GM19455 (cell line): ENCODE measurements around the gene PFKP.
"Not testable (repeated sequence)": the region's sequence is repeated elsewhere in the genome, so short reads cannot be mapped to it uniquely, and the experiment has no call there.

Source experiments
- ATAC-seq: cut with Tn5 transposase; IDR thresholded peaks from one replicate; pipeline ENCODE4 v1.9.1; 2021; ENCODE audit not compliant: unreplicated experiment

Gene PFKP

DNA sequence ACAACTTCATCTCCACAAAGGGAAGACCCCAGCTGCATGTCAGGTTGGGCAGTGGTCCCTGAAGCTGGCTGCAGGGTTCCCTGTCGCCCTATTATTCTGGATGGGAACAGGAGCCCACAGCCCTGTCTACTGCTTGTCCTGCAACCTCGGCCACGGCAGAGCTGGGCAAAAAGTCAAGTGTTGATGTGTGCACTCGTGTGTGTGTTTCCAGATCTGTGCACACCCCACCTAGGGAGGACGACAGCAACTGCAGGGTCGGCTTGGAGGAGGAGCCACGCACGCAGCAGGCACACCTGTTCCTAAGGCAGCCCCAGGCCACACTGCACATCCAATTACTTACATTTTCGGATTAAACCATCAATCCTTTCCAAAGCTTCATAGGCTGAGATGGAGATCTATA is 81.6 kb downstream of the PFKP start:
- no peak for ATAC-seq

- no peak for ATAC-seq
Measured at GRCh38 chr10:3149918-3150317, 82.6 kb downstream of the PFKP start.

- no peak for ATAC-seq
Measured at GRCh38 chr10:3150366-3150765, 83.0 kb downstream of the PFKP start.

DNA sequence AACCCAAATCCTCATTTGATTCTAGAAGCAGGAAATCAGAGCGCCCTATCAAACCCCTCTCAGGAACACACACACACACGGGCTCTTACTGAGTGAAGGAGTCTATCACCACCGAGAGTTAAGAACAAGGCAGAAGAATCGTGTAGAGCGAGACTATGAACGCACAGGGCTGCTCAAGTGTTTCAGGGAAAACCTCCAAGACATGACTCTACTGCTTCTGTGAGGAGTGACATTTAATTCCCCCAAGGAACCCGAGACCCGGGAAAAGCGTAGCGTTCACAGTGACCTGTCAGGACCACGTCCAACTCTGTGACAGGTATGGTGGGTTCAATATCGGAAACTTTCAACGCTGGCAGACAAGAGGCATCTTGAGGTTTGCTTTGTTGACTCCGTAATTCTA is 83.6 kb downstream of the PFKP start:
- no peak for ATAC-seq

- no peak for ATAC-seq
Measured at GRCh38 chr10:3151889-3152565, 84.7 kb downstream of the PFKP start.

- ATAC-seq: no peak
Measured at GRCh38 chr10:3152566-3152935, 85.2 kb downstream of the PFKP start.

GRCh38 chr10:3154666-3155065 is 87.3 kb downstream of the PFKP start:
- ATAC-seq: no peak

DNA sequence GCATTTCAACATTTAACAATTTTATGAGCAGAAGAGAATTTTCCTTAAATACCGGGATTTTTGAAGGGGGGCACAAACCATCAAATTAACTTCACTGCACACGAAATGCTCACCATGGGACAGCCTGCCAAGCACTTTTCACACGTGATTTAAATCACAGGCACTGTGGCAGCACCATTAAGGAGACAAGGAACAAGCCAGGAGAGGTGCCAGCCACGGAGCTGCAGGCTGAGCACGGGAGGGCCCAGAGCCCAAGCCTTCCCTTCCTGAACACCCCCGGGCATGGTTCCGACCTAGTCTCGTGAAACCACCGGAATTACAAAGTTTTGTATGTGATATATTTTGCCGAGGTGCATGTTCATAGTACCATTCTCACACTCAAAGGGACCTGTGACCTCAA is 91.8 kb downstream of the PFKP start:
- no peak for ATAC-seq

DNA sequence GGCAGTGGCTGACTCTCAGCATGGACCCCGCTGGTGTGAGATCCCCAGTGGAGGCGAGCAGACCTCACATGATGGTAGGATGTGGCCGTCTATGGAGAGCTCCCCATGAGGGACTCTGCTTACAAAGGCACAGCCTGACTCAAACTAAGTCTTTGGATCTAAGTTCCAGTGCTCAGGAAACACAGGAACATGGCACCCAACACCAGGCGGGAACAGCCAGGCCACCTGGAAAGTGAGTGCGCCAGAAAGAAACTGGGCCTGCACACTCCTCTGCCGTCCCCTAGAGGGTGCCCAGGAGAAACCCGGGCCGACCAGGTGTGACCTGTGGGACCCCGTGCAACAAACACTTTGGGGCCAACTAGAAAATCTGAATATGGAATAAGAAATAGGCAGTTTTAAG is 95.2 kb downstream of the PFKP start:
- ATAC-seq: no peak

DNA sequence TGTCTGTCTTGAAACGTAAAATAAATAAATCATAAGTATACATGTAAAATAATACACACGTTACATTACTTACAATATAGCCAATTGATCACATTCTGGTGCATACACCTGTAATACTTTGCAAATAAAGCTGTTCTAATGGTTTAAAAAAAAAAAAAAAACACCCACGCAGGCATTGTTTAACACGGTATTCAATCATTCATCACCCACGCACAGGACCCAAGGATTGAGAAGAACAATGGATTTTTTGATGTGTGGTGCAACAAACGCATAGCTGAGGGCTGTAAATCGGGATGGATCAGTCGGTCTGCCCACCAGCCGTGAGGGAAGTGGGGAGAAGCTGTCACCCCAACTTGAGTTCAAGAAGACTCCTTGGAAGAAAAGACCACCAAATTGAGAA is 96.5 kb downstream of the PFKP start:
- no peak for ATAC-seq

GRCh38 chr10:3165196-3165595 is 97.8 kb downstream of the PFKP start:
- no peak for ATAC-seq

DNA sequence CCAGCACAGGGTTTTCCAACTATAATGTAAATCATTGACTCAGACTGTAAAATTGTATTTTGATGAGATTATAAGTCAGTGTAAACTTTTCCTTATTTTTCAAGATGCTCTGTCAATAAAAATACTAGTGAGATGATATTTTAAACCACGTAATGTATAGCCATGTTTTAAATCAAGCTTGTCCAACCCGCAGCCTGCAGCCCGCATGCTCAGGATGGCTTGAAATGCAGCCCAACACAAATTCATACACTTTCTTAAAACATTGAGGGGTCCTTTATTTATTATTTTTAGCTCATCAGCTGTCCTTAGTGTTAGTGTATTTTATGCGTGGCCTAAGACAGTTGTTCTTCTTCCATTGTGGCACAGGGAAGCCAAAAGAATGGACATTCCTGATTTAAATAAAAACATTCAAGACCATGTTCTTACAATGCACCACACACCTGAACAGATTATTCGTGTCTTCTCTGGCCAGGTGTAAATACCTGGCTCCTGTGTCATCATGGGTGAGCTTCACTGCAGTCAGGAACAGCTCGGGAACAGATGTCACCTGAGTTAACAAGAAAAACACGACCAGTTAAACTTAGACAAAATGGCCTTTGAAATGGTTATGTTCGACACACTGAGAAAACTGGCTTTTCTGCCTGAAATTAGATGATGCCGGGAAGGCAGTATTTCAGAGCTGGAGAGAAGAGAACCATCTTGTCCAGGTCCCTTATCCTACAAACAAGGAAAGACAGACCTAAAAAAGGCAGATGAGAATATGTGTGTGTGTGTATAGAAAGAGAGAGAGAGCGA is 99.3 kb downstream of the PFKP start:
- ATAC-seq: no peak

- no peak for ATAC-seq
Measured at GRCh38 chr10:3167611-3168330, 100.4 kb downstream of the PFKP start.

DNA sequence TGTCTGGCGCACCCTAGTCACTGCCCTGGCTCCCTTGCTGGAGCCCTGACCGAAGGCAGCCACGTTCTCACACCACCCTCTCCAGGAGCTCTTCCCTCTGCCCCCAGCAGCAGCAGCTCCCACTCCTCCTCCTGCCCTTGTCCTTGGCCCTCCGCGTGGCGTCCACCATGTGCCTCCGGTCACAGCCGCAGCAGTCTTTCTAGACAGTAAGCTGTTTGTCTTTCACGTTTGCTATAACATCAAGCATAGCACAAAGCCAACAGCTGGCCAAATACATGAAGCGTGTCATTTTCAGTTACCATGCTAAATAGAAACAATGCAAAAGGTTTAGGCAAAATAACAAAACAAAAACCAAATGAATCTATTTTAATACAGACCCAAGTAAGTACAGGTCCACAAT is 101.9 kb downstream of the PFKP start:
- no peak for ATAC-seq

DNA sequence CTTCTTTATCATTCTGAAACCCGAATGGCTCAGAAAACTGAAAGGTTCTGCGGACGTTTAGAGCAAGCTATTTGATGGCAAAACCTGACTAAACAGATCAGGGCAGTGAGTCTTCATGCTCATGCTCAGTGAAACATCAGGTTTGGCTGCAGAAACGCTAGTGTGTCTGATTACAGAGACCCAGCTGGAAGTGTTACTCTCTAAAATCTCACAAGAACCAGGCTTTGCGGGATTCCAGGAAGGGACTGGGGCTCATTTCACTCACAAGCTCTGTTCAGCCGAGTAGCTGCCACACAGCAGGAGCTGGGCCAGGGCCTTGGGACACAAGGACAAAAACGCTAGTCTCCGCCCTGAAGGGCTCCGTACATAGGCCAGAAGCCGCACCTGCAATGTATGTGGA is 102.3 kb downstream of the PFKP start:
- ATAC-seq: no peak

DNA sequence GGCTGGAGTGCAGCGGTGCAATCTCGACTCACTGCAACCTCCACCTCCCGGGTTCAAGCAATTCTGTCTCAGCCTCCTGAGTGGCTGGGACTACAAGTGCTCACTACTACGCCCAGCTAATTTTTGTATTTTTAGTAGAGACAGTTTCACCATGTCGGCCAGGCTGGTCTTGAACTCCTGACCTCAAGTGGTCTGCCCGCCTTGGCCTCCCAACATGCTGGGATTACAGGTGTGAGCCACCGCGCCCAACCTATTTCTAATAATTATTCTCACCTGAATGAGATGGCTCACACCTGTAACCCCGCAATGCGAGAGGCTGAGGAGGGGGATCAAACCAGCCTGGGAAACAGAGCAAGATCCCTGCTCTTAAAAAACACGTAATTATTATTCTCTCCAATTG is 104.1 kb downstream of the PFKP start:
- not testable (repeated sequence) for ATAC-seq

- no peak for ATAC-seq
Measured at GRCh38 chr10:3172081-3172445, 104.7 kb downstream of the PFKP start.

GRCh38 chr10:3172446-3173170 is 105.3 kb downstream of the PFKP start, which contains the start of gene PITRM1:
Gene PITRM1 (minus strand): TSS chr10:3172782. CDS start chr10:3172772, 10 bp downstream.
- ATAC-seq: peak; percentile 94

GRCh38 chr10:3173171-3173878 is 106.0 kb downstream of the PFKP start:
- ATAC-seq: peak; percentile 37

- ATAC-seq: no peak
Measured at GRCh38 chr10:3178042-3178441, 110.7 kb downstream of the PFKP start.

GRCh38 chr10:3179174-3179573 is 111.8 kb downstream of the PFKP start:
- no peak for ATAC-seq
